ENCODE measurements around the gene NES.

Gene NES

DNA sequence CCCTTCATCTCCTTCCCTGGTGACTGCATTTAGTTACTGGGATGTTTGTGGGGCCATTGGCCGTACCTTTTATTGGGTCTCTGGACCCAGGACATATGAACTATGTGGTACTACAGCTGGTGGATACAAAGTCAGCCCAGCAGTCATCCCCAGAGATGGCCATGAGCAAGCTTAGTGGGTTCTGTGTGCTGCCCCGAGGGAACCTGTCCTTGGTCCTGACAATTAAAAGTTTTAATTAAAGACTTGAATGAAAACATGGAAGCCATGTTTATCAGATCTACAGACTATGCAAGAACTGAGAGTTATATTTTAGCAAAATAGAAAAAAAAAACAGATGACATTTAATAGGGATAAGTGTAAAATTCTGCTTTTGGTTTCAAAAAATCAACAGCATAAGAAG is 2.8 kb upstream of the NES start:
- no peak for DNase-seq (ENCODE audit: low read depth in 2 of 2)

DNA sequence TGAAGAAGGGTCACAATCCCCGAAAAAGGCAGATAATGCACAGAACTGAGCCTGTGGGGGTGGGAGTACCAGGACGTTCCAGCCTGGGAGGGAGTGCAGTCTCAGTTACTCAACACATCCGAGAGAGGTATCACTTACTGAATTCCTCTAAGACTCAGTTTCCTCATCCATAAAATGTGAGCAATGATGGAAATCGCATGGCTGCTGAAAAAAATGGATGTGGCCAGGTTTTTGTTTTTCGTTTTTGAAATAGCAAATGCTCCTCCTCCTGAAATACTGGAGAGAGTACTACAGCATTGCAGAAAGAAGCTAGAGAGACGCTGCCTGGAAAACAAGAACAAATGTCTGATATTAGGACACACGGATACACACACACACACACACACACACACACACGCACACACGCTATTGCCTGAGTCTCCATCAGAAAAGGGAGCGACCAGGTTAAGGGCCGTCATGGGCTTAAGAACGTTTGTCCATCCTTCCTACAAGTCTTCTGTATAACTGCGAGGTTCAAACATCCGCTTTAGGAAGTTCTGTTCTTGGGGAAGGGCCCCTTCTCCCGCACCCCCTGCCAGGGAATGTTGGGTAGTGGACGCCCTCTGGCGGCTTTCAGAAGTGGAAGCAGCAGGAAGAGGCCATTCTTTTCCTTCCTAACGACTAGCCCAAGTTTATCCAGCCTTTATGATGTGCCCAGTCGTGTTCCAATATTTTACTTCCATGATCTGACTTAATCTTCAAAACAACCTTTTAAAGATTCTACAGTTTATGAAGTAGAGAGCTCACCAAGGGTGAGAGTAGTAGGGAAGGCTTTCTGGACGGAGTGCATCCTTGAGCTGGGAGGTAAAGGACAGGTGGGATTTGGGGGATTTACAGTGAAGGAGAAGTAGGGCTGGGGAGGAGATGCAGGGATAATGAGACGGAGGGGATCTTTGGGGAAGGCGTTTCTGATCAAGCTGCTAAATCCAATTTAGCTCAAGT is 699 bp upstream of the NES start:
- DNase-seq (ENCODE audit: low read depth in 2 of 2): no peak

DNA sequence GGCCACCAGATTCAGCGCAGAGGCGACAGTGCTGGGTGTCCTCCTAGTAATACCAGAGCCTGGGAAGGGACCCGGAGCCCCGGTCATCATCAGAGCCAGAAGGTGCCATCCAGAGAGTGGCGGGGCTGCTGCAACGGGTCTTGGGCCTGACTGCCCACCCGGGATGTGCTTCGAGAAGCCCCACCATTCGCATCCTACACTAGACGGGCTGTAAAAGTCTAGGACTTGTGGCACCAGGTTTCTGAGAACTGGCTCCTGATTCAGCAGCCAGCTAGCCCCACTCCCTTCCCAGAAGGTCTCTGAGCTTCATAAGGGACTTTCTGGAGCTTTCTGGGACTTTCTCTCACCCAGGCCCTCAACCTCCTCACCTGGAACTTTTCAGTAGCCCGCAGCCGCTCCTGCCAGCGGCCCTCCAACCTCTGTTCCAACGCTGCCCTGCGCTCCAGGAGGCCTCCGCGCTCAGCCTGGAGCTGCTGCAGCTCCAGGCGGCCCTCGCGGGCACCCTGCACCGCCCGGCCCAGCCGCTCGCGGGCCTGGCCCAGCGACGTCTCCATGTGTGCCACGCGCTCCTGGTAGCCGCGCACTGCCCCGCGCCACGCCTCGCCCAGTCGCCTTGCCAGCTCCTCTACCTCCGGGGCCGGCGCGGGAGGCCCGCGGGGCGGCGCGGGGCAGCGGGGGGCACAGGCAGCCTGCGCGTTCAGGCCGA is 940 bp downstream of the NES start:
- no peak for DNase-seq (ENCODE audit: low read depth in 2 of 2)

DNA sequence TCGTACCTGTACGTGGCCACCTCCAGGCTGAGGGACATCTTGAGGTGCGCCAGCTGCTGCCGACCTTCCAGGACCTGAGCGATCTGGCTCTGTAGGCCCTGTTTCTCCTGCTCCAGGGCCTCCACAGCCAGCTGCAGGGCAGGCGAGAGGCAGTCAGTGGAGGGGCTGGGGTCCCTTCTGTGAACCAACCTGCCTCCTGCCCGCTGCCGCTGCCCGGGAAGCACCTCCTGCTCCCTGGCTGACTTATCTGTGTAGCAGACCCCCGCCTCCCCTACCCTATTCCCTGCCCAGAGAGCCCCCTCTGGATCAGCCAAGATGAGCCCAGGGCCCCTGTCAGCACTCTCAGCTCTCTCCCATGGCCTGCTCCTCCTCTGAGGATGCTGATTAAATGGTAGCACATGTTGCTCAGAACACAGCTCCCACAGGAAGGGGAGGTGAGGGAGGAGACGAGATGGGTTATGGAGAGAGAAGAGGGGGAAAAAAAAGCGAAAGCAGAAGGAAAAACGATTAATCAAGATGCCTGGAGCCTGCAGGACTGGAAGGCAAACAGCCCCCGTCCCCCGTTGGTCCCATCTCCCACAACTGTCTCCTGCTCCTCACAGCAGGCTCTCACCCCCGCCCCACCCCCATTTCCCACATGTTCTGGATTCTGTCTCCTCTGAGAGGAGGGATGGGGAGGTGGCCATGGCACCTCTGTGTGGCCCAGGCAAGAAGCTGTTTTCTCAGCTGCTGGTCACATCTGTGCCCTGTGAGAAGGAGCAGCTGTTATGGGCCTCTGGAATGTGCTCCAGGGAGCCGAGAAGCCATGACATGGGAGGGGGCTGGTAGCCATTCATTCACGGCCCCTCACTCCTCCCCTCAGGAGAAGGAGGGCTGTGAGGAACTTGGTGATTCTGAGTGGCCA is 1.7 kb downstream of the NES start:
- no peak for DNase-seq (ENCODE audit: low read depth in 2 of 2)

DNA sequence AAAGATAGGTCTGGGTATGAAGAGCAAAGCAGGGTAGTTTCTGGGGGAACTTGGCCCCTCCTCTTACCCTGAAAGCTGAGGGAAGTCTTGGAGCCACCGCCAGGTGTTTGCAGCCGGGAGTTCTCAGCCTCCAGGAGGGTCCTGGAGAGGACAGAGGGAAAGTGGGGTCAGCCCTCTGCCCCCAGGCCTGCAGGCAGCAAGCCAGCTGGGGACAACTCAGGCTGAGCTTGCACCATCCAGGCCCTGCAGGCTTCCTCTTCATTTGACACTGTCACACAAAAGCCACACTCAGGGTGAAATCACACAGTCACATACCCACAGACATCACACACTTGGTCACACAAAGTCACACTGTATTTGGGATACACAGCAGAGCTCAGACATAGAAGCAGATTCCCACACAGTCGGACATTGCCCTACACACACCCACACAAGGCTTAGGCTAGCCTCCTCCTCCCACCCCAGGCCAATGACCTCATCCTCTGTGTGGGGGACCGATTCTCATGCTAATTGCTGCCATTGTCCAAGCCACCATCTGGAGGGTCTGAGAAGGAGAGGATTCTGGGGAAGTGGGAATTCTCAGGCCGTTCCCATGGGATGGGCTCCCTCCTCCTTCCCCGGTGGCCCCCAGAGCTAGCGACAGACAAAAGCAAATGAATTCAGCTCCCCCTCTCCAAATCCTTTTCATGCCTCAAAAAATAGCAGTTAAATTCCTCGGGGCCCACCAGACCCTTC is 3.7 kb downstream of the NES start:
- DNase-seq (ENCODE audit: low read depth in 2 of 2): no peak

DNA sequence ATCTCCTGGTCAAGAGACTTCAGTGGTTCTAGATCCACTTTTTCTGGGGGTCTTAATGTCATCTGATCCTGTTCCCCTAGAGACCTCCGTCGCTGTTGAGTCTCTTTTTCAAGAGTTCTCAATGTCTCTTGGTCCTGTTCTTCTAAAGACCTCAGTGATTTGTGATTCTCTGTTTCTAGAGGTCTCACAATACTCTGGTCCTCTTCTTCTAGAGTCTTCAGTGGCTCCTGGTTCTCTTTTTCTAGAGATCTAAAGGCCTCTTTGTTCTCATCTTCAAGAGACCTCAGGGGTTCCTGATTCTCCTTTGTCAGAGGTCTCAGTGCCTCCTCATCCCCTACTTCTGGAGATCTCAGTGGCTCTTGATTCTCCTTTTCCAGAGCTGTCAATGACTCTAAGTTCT is 5.4 kb downstream of the NES start:
- DNase-seq (ENCODE audit: low read depth in 2 of 2): no peak

DNA sequence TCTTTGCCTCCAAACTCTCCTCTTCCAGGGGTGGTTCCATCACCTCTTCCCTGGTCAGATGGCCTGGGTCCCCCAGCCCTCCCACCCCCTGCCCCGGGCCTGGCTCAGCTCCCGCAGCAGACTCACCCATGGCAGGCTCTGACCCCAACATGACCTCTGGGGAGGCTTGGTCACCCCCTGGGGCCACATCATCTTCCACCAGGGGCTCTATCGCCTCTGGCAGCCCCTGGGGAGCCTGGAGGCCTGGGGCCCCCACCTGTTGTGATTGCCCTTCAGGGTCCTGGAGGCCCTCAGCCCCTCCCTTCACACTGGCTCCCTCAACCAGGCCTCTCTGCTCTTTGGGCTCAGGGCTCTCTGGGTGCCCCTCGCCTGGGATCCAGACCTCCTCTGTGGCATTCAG is 6.4 kb downstream of the NES start:
- no peak for DNase-seq (ENCODE audit: low read depth in 2 of 2)

DNA sequence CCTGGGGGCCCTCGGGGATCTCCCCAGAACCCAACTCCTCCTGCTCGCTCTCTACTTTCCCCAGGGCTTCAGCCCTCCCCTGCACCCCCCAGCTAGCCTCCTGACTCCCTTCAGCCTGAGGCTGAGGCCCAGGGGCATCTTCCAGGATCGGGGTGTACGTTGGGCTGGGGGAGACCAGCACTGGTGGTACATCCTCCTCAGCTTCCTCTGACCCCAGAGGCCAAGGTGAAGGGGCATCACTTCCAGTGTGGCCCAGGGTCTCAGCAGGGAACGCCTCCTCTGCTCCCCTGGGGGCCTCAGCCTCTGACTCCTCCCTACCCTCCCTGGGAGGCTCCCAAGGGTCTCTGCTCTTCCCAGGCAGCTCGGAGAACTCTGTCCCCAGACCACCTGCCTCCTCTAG is 6.8 kb downstream of the NES start:
- DNase-seq (ENCODE audit: low read depth in 2 of 2): no peak

DNA sequence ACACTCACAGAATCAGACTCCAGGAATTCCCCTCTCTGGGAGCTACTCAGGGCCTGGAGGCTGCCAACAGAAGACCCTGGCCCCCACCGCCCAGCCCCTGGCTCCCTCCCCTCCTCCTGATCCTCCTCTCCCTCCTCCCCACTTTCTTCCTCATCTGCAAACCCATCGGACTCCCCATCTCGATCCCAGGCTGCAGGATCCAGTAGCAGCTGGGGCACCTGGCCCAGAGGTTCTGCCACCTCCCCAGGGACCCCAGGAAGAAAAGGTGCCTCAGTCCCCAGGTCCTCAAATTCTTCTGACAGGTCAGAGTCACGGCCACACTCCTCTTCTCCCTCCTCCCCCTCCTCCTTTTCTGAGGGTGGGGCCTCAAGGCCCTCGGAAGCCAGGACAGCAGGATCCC is 7.4 kb downstream of the NES start:
- no peak for DNase-seq (ENCODE audit: low read depth in 2 of 2)

DNA sequence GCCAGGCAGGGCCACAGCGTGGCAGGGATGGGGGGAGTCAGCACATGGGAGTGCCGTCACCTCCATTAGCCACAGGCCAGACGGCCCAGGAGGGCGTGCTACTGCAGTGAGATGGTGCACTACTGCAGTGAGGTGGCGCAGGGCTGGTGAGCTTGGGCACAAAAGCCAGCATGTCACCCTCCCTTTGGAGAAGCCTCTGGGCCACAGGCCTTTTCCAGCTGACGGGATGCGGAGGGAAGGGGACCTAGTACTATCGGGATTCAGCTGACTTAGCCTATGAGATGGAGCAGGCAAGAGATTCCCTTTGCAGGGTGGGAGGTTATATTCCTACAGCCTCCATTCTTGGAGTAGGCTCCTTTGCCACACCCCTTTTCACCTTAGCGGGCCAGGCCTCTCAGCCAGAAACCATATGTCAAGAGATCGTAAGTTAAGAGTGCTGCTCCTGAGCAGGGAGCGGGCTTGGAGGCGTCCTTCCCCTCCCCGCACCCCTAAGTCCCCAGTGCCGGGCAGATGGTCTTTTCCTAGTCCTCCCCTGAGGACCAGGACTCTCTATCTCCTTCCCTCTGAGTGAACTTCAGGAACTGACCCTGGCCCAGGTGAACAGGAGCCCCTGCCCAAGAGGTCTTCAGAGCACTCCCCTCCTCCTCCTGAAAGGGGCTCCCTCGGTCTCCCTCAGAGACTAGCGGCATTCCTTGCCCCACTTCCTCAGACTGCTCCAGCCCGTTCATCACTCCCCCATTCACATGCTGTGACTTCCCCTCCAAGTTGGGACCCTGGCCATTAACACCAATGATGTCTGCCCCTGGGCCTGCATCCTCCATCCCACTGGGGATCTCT is 8.2 kb downstream of the NES start:
- no peak for DNase-seq (ENCODE audit: low read depth in 2 of 2)

DNA sequence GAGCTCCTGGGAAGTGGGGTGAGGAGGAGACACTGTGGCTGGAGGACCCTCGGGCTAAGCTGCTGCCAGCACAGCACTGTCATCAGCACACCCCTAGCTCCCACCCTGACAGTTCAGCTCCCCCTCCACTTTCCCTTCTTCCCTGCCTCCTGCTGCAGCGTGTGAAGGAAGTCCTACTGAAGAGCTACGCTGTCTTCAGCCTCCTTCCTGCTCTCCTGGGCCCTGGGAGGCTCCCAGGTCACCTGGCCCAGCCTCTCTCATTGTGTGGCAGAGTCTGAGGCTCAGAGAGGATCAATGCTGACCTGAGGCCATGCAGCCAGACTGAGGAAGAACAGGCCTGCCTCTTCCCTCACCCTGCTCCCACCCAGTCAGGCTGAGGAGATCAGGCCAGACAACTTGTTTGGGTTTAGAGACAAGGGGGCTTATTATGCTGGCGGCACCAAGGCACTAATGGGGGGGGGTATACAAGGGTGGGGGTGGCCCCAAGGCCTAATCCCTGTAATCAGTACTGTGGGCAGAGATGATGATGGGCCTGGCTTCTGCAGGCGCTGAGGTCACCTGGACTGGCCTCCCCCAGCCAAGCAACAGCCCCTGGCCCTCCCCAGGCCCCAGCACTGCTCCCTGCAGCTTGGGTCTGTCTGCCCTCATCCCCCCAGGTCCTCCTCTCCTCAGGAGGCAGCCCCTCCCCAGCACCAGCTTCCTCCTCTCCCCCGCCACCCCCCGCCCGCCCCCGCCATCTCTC is 9.1 kb downstream of the NES start:
- no peak for DNase-seq (ENCODE audit: low read depth in 2 of 2)

DNA sequence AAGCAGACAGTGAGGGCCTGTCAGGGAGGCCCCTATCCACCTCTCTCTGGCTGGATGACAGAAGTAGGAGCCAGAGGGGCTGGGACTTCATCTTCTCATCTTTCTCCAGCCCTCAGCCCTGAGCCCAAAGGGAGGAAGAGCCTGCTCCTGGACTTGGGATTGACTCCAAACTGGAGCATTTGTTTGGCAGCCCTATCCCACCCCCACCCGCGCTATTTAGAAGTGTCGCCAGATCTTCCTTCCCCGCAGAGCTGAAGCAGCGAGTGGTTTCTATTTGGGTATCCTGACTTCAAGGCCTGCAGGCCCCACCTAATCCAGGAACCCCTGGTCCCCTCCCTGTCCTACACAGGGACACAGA is 9.6 kb downstream of the NES start:
- no peak for DNase-seq (ENCODE audit: low read depth in 2 of 2)

DNA sequence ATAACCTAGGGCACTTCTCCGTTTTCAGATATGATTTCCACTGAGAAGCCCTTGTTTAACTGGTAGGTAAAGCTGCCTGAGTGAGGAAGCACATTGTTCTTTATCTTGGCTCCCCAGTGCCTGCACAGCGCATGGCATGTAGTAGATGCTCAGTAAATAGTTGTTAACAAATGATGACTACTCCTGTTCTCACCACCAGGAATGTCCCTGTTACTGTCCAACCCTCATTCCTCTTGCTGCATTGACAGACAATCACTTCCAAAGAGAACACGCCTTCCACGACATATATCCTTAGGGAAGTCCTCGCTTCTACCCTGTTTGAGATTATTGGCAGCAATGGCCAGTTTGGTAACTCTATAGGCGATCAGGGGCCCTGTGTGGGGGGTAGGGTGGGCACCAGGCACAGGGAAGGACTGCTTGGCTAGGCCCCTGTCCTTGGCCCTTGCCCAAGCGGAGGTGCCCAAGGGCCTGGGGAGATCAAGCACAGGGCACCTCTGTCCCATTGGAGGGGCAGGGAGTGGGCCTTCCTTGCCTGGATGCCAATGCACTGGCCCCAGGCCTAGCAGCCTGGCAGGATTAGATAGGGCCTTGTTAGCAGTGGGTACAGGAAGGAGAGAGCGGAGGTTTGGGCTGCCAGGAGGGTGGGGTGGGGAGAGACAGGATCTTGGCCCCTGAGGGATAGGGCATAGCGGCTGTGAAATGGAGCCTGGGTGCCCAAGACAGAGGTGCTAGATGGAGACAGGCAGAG is 10.2 kb downstream of the NES start:
- no peak for DNase-seq (ENCODE audit: low read depth in 2 of 2)

DNA sequence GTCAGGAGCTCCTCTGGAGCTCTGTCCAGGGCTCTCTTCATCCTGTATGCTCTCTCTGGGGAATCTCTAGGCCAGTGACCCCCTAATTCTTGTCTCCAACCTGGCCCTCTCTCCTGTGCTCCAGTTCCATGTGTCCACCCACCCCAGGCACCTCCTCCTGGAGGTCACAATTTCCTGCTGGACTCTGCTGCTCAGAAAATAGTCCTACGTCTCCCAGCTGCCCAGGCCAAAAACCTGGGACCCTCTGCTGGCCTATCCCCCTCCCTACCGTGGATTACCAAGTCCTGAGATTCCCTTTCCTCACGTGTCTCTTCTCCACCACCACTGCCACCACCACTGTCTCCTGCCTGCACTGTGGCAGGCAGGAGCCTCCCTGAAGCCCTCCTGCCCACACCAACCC is 11.7 kb downstream of the NES start:
- DNase-seq (ENCODE audit: low read depth in 2 of 2): no peak

DNA sequence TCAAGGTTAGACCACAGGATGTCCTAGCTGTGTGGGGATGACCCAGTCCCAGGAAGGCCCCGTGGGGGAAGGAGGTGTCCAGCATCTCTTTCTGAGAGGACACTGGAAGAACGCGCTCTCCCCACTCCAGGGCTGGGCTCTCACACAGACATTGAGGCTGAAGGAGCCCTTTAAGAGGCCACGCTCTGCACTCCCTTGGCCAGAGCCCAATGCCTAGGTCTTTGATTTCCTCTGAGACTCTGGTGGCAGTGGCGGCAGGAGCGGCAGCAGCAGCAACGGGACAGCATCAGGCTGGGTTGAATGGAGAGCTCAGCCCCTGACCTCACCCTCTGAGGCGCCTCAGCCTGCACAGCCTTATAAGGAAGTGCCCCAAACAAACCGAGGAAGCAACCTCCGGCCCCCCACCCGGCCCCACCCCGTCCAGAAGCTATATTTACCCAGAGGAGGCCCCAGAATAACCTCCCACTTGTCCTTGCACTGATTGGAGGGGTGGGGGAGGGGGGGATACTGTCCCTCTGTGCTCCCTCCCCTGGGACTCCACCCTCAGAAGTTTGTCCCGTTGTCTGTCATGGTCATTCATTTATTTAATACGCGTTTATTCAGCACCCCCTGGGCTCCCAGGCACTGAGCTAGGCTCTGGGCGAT is 12.3 kb downstream of the NES start:
- DNase-seq (ENCODE audit: low read depth in 2 of 2): no peak

DNA sequence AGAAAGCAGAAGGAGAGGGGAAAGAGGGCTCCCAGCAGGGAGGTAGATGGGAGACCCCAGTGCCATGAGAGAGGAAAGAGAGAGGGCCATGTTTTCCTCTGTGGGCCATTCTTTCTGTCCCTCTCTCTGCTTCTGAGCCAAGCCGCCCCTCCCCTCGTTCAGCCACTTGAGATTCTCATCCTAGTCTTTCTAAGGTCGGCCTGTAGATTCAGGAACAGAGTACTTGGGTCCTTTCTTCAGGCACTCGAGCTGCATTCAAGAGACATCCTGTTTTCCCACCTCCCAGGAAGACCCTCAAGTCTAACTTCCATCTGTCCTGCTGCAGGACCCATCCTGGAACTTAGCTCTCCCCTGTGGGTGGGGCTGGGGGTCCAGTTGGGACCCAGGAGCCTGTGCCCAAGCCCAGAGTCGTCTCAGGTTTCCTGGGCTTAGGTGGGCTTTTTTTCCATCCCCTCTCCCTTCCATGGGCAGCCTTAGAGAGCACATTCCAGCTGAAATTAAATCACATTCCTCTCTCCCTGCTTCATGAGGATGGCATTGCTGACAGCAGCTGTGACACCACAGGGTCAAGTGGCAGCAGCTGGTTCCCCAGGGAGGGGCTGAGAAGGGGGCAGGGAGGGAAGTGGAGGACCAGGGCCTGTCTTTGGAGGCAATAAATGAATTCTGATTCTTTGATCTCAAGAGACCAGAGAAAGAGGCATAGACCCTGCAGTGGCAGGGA is 13.0 kb downstream of the NES start:
- DNase-seq (ENCODE audit: low read depth in 2 of 2): no peak

DNA sequence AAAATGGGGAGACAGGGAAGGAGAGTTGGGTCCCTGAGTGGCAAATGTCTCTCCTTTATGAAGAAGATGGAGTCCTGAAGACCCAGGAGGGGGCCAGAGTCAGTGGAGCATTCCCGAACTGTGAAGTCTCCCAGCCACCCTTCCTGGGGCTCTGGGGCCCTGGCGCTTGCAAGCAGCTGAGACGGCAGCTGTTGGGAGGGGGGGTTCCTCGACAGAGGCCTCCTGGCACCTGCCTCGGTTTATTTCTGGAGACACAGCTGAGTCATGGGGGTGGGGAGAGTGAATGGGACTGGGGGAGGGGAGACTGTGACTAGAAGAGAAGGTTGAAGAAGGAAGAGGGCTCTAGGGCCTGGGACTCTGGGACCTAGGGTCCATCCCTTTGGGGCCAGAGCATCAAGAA is 14.0 kb downstream of the NES start:
- DNase-seq (ENCODE audit: low read depth in 2 of 2): no peak

DNA sequence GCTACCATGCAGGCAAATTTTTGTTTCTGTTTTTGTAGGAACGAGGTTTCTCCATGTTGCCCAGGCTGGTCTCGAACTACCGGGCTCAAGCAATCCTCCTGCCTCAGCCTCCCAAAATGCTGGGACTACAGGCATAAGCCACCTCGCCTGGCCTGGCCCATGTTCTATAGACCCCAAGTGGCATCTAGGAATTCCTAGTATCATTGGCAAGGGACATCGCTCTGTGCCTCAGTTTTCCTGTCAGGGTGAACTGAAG is 14.5 kb downstream of the NES start:
- no peak for DNase-seq (ENCODE audit: low read depth in 2 of 2)

Data from stimulated activated CD8-positive, alpha-beta memory T cell treated with anti-CD3 and anti-CD28 coated beads, Interleukin-7, amount 100 ng/mL, for 1 hour (primary cell).